ENCODE data around the gene NAALADL2. TPM values are rescaled to one million over a fixed set of nuclear protein-coding genes. Genes with fewer than 3 reads are reported as not detected.

Gene NAALADL2
- total and polyA plus RNA-seq, 2 of the 8 experiments (the other 6 are each of a cell fraction or from before 2014, with no cell fraction given), result 0.12 to 0.22 TPM

DNA sequence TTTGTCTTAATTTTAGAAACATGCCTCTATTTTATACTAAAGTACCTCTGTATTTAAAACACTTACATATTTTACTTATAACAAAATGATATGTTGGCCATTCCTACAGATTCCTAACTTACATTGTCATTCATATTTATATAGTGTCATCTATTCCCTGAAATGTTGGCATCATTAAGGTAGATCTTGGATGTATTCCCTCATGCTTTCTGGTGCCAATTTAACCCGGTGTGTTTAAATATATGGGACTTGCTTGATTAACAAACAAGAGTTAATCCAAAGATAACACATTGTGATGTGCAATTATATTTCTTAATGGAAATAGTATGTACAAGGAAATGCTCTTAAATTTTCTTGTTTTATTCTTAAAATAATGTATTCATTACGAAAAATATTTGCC is 352.3 kb downstream of the NAALADL2 start:
- Histone ChIP-seq H4K5ac (ENCODE audit: insufficient read length, low read depth, low read length) (no peak overlapping the region), H4K8ac (ENCODE audit: extremely low read depth, insufficient read depth, low read length) (no peak overlapping the region), H3K4me1 (replicated peaks in 1 of 4; ENCODE audit: control insufficient read depth in 3 of 4, insufficient read depth in 4 of 4, low read length in 3 of 4) (no peaks in the 10 kb centered on the region; a peak in 1 of 7 replicates), H4K91ac (replicated peaks; ENCODE audit: insufficient read length, low read length) (no peak overlapping the region), H3K27me3 (replicated peaks in 1 of 4; ENCODE audit: control insufficient read depth in 3 of 4, extremely low read depth in 1 of 4, insufficient read depth in 3 of 4, low read length in 3 of 4) (no peaks in the 10 kb centered on the region), H4K20me1 (replicated peaks in 1 of 2; ENCODE audit: control insufficient read depth in 1 of 2, insufficient read depth in 2 of 2, low read length in 2 of 2) (no peaks in the 10 kb centered on the region), H3K4me2 (ENCODE audit: insufficient read depth in 1 of 2, low read depth in 2 of 2, low read length in 2 of 2) (no peak overlapping the region), H2BK20ac (ENCODE audit: low read length) (no peak overlapping the region), H3K36me3 (ENCODE audit: control insufficient read depth in 2 of 4, insufficient read depth in 4 of 4, low read length in 3 of 4) (no peaks in the 10 kb centered on the region), H2BK5ac (ENCODE audit: low read depth, low read length) (no peak overlapping the region), H3K56ac (replicated peaks; ENCODE audit: insufficient read length, low read depth, low read length) (no peak overlapping the region), H2BK15ac (ENCODE audit: low read length) (no peak overlapping the region), H3K79me2 (ENCODE audit: control insufficient read depth in 1 of 2, insufficient read depth in 2 of 2, low read length in 2 of 2) (no peaks in the 10 kb centered on the region), H3K27ac (ENCODE audit: low read depth, low read length) (no peak overlapping the region), H3K18ac (ENCODE audit: extremely low read depth, low read length) (no peak overlapping the region), H3K14ac (ENCODE audit: insufficient read length) (no peak overlapping the region), H2AFZ (ENCODE audit: low read length) (no peak overlapping the region), H3K9ac (replicated peaks in 1 of 4; ENCODE audit: extremely low read depth in 1 of 4, low read depth in 3 of 4, low read length in 3 of 4) (no peak overlapping the region), H3K79me1 (ENCODE audit: low read depth, low read length) (no peaks in the 10 kb centered on the region), H2AK5ac (ENCODE audit: low read depth, low read length) (no peak overlapping the region), H3K23me2 (ENCODE audit: low read depth, low read length) (no peaks in the 10 kb centered on the region), H2BK12ac (ENCODE audit: low read depth, low read length) (no peak overlapping the region), H3K4me3 (ENCODE audit: extremely low read depth in 1 of 4, insufficient read depth in 2 of 4, low read depth in 3 of 4, low read length in 4 of 4) (no peak overlapping the region), H3K9me3 (ENCODE audit: insufficient read depth in 2 of 2, low read depth in 1 of 2, low read length in 1 of 2) (no peaks in the 10 kb centered on the region), H3K4ac (replicated peaks; ENCODE audit: insufficient read length, low read depth, low read length) (no peak overlapping the region), H2BK120ac (replicated peaks; ENCODE audit: low read depth, low read length) (no peak overlapping the region), H3K23ac (ENCODE audit: insufficient read length) (no peak overlapping the region)
- ChIA-PET CTCF (ENCODE audit: partially characterized antibody) (no interaction called here), POLR2A (ENCODE audit: partially characterized antibody) (no interaction called here)
- 88% methylated on average over 2 of the region's 2 CpGs; no CpG with 5 or more reads in 1 of the 2 experiments for WGBS, 2 experiments (ENCODE audit: extremely low coverage in 1 of 2, insufficient coverage in 1 of 2, insufficient read length in 1 of 2, insufficient replicate concordance in 2 of 2, low coverage in 1 of 2, low lambda C conversion rate in 2 of 2, missing lambda C conversion rate in 1 of 2)
- no peak for DNase-seq (ENCODE audit: low read depth in 1 of 2, low spot score in 2 of 2)
- FAIRE-seq, result no peak
- TF ChIP-seq TBP (IDR thresholded peaks at IDR 0.05; ENCODE audit: low read depth, low read length), result no peak
- TF ChIP-seq POLR2AphosphoS5 (IDR thresholded peaks at IDR 0.05; ENCODE audit: low read depth, low read length), result no peak
- no peak for TF ChIP-seq HDAC2 (IDR thresholded peaks at IDR 0.05; ENCODE audit: borderline replicate concordance in 1 of 2, low read depth in 2 of 2, low read length in 2 of 2)
- TF ChIP-seq CTBP2 (IDR thresholded peaks at IDR 0.05; ENCODE audit: borderline replicate concordance, insufficient read depth, insufficient read length, low read length), result no peak
- TF ChIP-seq CEBPB (IDR thresholded peaks at IDR 0.05; ENCODE audit: low read depth, low read length), result no peak
- TF ChIP-seq YY1 (IDR thresholded peaks at IDR 0.05; ENCODE audit: low read depth, low read length), result no peak
- TF ChIP-seq E2F6 (IDR thresholded peaks at IDR 0.05), result no peak
- TF ChIP-seq EGR1 (IDR thresholded peaks at IDR 0.05; ENCODE audit: borderline replicate concordance, low read depth, low read length), result no peak
- TF ChIP-seq, protein P1, sequence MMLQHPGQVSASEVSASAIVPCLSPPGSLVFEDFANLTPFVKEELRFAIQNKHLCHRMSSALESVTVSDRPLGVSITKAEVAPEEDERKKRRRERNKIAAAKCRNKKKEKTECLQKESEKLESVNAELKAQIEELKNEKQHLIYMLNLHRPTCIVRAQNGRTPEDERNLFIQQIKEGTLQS (IDR thresholded peaks at IDR 0.05; ENCODE audit: insufficient read depth, low read depth, low read length), result no peak
- TF ChIP-seq POU5F1 (IDR thresholded peaks at IDR 0.05; ENCODE audit: low read depth, low read length), result no peak
- no peak for TF ChIP-seq TAF1 (IDR thresholded peaks at IDR 0.05; ENCODE audit: low read depth, low read length)
- no peak for TF ChIP-seq ZNF274 (IDR thresholded peaks at IDR 0.05; ENCODE audit: borderline replicate concordance, extremely low read depth, low read length)
- no peak for TF ChIP-seq SP4 (IDR thresholded peaks at IDR 0.05; ENCODE audit: low read length)
- TF ChIP-seq BRCA1 (IDR thresholded peaks at IDR 0.05; ENCODE audit: low read depth, low read length), result no peak
- TF ChIP-seq CBX8 (IDR thresholded peaks at IDR 0.05; ENCODE audit: borderline replicate concordance, low read depth, low read length), result no peak
